T-helper 9 cell (primary cell): Measurements from ENCODE around the gene CYBC1.
"Not testable (repeated sequence)": the region's sequence is repeated elsewhere in the genome, so short reads cannot be mapped to it uniquely, and the experiment has no call there.

Experiments
- DNase-seq: peaks from one replicate; pipeline ENCODE4 v3.0.0-alpha.2; 2020

CYBC1 gene

GRCh38 chr17:82433560-82434215, 16.9 kb downstream of the CYBC1 start:
- DNase-seq = no peak

GRCh38 chr17:82432017-82432416, 18.5 kb downstream of the CYBC1 start:
- DNase-seq = no peak

- no peak for DNase-seq
These were observed 20.7 kb downstream of the CYBC1 start for GRCh38 chr17:82429824-82430223.

GRCh38 chr17:82428546-82428945, 22.0 kb downstream of the CYBC1 start:
- DNase-seq = no peak

GRCh38 chr17:82424863-82425159, 25.7 kb downstream of the CYBC1 start:
- no peak for DNase-seq

- peak; percentile 60 for DNase-seq
These were observed 26.3 kb downstream of the CYBC1 start for GRCh38 chr17:82424001-82424862.

- no peak for DNase-seq
These were observed 31.0 kb downstream of the CYBC1 start for GRCh38 chr17:82419540-82419939.

- peak; percentile 78 for DNase-seq
These were observed 32.3 kb downstream of the CYBC1 start, which contains the start of the genes HEXD and OGFOD3 for GRCh38 chr17:82418001-82418986. Gene HEXD (plus strand): TSS chr17:82418347. CDS start chr17:82419800, 1,453 bp downstream. Gene OGFOD3 (minus strand): TSS chr17:82418586. CDS start chr17:82418485, 101 bp downstream.

GRCh38 chr17:82416771-82417170, 33.8 kb downstream of the CYBC1 start:
- no peak for DNase-seq

GRCh38 chr17:82416264-82416663, 34.3 kb downstream of the CYBC1 start:
- DNase-seq = no peak

- DNase-seq = no peak
These were observed 34.8 kb downstream of the CYBC1 start for GRCh38 chr17:82415786-82416185.

GRCh38 chr17:82415336-82415735, 35.2 kb downstream of the CYBC1 start:
- DNase-seq = no peak

- peak; percentile 57 for DNase-seq
These were observed 35.8 kb downstream of the CYBC1 start for GRCh38 chr17:82414548-82415281.

- DNase-seq = no peak
These were observed 37.7 kb downstream of the CYBC1 start for GRCh38 chr17:82412535-82413520.

- DNase-seq = not testable (repeated sequence)
These were observed 38.5 kb downstream of the CYBC1 start for GRCh38 chr17:82412081-82412480.

GRCh38 chr17:82411396-82412053, 39.0 kb downstream of the CYBC1 start:
- no peak for DNase-seq

GRCh38 chr17:82410014-82410716, 40.4 kb downstream of the CYBC1 start:
- no peak for DNase-seq

GRCh38 chr17:82408938-82409318, 41.6 kb downstream of the CYBC1 start:
- DNase-seq = no peak

- no peak for DNase-seq
These were observed 42.1 kb downstream of the CYBC1 start for GRCh38 chr17:82408288-82408937.
